ENCODE measurements around the gene OR4D1.
"Not testable (repeated sequence)": the region's sequence is repeated elsewhere in the genome, so short reads cannot be mapped to it uniquely, and the experiment has no call there.

OR4D1 gene

DNA sequence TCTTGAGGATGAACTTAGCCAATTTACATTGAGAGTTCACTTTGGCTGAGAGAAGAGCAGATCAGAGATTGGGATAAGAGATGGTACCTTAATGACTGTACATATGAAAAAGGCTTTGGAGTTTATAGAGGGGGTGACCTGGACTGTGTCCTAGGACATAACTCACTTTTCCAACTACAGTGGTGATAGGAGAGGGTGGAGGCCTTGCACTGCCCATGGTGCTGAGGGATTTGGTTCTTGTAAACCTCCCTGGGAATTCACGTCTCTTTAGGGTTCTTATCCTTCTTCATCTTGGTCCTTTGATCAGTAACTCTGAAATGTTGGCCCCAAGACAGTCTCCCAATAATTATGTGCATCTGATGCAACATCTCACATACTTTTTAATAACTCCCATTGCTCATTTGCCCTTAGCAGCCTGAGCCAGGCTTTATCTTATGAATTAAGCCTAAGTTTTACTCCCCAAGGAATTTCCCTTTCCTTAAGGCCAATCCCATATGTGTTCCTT, at the start of gene OR4D1:
OR4D1 (plus strand) TSS at position 455 of the 505 bp plus-strand sequence. CDS start 6,770 bp downstream, outside the sequence.
- no peak for DNase-seq

DNA sequence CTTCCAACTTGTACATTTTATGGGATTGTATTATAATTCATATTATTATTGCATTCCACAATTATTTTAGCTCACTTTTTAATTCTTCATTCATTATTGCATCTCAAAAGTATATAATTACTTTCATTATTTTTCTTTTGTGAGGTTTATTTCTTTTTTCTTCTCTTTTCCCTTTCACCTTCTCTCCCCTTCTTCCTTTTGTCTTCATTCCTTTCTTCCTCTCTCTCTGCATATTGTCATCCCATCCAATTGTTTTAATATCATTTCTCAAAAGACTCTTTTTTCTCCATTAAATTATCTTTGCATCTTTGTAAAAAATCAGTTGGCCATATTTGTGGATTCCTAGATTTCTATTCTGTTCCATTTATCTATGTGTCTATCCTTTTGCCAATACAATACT, 47.7 kb upstream of the OR4D1 start:
- no peak for DNase-seq

DNA sequence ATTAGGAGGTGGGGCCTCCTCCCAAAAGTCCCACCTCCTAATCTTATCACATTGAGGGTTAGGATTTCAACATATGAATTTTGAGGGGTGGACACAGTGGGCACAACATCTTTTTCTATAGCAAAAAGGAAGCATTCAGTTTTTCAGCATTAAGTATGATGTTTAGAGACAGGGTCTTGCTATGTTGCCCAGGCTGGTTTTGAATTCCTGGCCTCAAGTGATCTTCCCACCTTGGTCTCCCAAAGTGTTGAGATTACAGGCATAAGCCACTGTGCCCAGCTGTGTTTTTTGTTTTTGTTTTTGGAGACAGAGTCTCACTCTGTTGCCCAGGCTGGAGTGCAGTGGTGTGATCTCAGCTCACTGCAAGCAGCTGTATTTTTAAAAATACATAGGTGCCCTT, 46.3 kb upstream of the OR4D1 start:
- DNase-seq = not testable (repeated sequence)

DNA sequence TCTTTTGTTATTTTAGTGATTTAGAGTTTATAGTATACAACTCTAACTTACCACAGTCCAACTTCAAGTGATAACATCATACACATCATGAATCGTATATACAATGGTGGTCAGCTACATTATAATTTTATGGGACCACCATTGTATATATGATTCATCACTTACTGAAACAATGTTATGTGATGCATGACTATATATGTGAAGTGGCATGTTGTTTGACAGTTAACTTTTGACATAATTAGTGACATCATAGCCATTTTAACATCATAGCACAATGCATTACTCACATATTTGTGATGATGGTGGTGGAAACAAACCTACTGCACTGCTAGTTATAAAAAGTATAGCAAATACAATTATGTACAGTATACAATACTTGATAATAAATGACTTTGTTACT, 43.1 kb upstream of the OR4D1 start:
- no peak for DNase-seq

DNA sequence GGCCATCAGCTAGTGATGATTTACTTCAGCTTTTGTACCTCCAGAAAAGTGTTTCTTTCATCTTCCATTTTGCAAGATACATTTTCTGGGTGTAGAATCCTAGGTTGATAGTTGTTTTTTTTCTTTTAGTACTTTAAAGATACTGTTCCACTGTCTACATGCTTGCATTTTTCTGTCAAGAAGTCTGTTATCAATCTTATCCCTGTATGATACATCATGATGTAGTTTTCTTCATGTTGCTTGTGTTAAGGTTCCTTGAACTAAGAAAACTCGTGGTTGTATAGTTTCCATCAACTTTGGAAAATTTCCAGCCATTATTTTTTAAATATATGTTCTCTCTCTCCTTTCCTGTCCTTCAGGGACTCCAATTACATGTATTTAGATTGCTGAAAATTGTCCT, 40.9 kb upstream of the OR4D1 start:
- DNase-seq = no peak

DNA sequence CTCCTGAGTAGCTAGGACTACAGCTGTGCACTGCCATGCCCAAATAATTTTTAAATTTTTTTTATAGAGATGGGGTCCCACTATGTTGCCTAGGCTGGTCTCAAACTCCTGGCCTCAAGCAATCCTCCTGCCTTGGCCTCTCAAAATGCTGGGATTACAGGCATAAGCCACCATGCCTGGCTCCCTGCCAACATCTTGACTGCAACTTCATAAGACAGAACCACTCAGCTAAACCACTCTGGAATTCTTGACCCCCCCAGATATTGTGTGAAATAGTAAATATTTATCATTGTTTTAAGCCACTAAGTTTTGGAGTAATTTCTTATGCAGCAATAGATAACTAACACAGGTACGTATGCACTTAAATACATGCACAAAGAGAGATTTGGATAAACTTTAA, 39.0 kb upstream of the OR4D1 start:
- DNase-seq = no peak

DNA sequence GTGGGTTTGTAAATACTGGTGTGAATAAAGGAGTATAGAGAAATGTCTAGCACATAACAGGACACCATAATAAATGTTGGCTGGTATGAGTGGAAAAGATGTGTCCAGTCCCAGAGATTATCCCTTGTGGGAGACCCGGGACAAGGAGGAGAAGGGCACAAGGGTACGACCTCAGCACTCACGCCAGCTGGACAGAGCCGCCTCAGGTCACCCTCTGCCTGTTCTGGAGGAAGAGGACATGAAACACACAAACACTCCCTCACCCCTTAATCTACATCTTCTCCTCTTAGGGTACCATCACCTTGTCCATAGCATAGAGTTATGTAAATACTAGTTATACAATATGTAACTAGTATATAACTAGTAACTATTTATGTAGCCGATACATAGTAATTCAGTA, 38.2 kb upstream of the OR4D1 start:
- DNase-seq = no peak

DNA sequence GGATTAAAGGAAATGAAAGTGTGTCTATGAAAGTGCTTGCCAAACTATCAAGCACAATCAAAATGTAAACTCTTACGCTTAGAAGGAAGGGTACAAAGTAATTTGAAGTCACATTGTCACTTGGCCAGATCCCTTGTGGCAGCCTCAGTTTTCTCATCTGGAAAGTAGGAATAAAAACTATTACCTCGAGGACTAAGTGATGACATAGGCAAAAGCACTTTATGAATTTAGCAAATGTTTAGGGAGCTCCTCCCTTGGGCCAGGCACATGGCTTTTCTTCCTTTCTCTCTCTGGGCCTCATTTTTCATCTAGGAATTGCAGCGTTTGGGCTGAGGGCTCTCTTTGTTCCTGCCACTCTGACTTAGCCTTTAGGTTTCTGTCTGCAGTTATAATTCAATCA, 36.5 kb upstream of the OR4D1 start:
- DNase-seq = no peak

DNA sequence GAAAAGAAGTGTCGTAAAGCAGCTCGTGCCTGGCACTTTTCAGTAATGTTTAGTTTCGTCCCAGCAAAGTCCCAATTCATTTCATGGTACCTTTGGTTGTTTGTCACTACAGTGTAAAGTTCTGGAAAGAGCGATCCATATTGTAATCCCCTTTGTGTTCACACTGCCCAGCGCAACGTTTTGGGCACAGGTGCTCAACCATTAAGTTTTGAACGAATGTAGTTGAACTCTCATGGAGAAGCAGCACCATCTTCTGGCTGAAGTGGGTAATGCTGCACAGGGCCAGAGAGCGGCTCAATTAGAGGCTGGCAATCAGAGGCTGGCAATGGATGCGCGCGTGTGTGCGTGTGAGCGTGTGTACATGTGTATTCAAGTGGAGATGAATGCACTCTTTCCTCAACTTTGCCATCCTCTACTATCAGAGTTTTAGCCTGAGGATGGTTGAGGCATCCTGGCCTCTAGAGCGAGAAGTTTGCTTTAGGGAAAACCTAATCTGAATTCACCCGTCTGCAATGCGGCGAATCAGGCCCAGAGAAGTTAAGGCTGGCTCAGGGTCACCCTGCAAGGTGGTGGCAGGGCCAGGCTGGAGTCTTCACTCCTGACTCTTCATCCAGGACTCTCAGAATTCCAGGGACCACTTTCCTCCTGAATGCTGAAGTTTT, 35.1 kb upstream of the OR4D1 start:
- DNase-seq = peak; percentile 76 to 91 (median 89)

DNA sequence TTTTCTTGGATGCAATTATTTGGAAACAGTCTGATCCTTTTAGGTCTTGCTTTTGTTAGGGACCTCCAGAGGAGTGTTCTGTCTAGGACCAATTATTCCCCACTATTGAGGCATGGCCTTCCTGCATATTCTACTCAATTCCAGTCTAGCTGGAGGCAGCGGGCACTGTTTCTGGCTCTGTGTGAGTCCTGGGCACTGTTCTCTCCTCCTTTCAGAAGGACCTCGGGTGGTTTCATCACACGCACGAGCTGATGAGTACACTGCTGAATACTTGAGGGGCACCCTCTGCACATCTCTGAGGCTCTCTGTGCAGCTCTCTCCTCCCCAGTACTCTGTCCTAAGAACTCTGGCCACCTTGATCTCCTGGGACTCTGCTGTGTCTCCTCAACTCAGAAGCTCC, 34.2 kb upstream of the OR4D1 start:
- no peak for DNase-seq

DNA sequence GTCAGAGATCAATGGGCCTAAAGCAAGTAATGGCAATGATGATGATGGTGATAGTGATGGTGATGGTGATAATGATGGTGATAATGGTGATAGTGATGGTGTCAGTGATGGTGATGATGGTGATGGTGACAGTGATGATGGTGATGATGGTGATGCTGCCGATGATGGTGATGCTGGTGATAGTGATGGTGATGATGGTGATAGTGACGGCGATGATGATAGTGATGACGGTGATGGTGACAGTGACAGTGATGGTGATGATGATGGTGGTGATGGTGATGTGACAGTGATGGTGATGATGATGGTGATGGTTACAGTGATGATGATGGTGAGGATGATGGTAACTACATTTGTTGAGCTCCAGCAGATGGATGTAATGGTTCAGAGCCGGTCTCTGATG, 30.8 kb upstream of the OR4D1 start:
- no peak for DNase-seq

DNA sequence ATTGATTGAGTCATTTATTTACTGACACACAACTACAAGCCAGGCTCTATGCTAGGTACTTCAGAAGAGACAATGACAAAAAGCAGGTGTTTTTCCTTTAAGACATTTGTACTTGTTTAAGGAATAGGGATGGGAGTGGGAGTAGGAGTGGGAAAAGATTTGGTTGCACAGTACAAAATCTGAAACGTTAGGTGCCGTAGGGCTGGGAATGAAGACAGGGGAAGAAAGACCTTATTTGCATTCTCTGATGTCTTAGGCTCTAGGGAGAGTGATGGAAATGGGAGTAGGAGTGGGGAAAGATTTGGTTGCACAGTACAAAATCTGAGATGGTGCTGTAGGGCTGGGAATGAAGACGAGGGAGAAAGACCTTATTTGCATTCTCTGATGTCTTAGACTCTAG, 28.7 kb upstream of the OR4D1 start:
- no peak for DNase-seq

DNA sequence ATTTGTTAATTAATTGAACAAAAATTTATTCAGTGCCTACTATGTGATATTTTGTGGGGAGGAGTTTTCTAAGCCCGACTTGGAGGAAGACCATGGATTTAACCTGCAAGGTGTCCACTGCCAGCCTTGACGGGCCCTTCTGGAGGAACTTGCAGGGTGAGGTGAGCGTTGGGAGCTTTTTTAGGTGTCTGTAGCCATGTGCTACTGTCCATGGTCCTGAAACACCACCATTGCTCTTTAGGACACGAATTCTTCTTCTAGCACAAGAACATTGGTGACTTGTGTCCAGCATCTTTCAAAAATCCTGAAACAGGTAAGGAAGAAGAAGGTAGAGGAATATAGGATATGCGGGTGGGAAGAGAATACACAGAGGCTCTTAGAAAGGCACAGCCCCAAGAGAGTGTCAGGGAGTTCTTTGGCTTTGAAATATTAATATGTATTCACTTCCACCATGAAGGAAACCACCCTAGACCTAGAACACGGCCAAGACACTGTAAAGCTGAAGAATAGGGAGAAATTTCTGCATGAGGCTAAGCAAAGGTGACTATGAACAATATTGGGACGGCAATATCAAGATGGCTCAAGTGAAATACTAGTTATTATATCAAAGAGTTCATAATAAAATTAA, 27.9 kb upstream of the OR4D1 start:
- DNase-seq = no peak

DNA sequence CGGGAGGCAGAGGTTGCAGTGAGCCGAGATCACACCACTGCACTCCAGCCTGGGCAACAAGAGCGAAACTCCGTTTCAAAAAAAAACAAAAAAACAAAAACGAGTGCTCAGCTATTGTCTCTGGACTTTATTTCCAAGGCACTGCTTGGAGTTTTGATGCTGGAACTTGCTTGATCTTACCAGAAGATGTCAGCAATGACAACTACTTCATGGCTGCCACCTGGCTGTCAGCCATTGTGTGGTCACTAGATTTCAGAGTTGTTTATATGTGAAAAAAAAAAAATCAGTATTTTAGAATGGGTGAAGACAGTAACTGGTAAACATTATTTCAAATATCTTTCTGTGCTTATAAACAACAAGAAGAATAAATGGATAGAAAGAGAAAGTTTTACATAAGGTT, 26.3 kb upstream of the OR4D1 start:
- peak; percentile 8 to 71 (median 9) for DNase-seq

DNA sequence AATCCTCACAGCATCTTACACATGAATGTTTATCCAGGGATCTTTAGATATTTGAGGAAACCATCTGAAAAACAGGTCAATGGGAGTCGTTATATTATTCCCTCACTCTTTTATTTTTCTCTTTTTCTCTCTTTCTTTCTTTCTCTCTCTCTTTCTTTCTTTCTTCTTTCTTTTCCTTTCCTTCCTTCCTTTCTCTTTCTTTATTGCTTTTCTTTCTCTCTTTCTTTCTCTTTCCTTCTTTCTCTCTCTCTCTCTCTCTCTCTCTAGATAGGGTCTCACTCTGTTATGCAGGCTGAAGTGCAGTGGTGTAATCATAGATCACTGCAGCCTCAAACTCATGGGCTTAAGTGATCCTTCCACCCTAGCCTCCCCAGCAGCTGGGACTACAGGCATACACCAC, 20.3 kb upstream of the OR4D1 start:
- no peak for DNase-seq

DNA sequence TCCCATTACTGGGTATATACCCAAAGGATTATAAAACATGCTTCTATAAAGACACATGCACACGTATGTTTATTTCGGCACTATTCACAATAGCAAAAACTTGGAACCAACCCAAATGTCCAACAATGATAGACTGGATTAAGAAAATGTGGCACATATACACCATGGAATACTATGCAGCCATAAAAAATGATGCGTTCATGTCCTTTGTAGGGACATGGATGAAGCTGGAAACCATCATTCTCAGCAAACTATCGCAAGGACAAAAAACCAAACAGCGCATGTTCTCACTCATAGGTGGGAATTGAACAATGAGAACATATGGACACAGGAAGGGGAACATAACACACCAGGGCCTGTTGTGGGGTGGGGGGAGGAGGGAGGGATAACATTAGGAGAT, 15.5 kb upstream of the OR4D1 start:
- DNase-seq = not testable (repeated sequence)

DNA sequence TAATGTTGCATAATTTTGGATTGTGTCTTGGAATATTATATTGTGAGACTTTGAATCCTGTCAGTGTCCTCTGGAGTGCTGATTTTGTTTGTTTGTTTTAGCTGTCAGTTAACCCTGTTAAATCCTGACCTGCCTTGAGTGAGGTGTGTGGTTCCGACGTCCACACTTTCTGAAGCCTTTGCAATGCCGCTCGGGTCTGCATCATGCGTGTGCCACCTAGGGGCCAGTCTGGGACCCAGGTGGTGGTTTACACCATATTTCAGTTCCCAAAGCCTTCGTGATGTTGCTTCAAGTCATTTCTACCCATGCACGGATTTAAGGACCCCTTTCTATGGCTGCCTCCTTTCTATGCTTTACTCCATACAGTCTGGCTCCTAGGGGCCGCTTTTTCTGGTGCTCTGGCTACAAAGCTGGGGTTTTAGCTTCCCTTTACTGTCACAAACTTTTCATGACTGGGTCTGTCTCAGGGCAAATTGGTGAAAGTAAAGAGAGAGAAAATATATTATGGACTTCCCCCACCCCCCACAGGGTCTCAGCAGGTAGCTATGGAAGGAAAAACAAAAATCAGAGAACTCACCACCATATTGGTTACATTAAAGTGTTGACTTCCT, 11.4 kb upstream of the OR4D1 start:
- DNase-seq = peak in 1 of 3 experiments; percentile 13

DNA sequence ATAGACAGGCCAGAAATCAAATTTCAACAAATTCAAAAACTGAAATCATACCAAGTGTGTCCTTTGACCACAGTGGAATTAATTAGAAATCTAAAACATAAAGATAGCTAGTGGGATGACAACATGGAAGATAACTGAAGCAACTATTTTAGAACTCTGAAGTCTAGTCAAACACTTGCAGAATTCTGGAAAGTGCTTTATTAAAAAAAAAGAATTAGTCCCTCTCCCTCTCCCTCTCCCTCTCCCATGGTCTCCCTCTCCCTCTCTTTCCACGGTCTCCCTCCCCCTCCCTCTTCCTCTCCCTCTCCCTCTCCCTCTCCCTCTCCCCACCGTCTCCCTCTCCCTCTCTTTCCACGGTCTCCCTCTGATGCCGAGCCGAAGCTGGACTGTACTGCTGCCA, 6.7 kb upstream of the OR4D1 start:
- DNase-seq = no peak

DNA sequence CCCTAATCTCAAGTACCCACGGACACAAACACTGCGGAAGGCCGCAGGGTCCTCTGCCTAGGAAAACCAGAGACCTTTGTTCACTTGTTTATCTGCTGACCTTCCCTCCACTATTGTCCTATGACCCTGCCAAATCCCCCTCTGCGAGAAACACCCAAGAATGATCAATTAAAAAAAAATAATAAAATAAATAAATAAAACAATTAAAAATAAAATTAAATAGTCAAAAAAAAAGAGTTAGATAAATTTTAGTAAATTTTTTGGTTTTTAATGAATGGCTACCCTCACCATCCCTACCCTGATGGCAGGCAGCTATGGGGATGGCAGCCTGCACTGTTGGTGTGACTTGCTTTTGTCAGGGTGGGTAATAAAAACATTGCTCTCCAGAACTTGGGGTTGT, 4.8 kb upstream of the OR4D1 start:
- DNase-seq = not testable (repeated sequence)

DNA sequence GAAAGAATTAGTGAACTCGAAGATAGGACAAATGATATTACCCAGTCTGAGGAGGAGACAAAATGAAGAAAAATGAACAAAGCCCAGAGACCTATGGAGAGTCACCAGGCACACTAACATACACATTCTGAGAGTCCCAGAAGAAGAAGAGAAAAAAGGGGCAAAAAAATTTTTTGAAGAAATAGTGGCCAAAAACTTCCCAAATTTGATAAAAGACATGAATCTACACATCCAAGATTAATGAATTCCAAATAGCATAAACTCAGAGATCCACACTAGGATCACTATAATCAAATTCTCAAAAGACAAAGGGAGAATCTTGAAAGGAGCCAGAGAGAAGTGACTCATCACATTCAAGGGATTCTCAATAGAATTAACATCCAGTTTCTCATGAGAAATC, 3.4 kb upstream of the OR4D1 start:
- DNase-seq = no peak

DNA sequence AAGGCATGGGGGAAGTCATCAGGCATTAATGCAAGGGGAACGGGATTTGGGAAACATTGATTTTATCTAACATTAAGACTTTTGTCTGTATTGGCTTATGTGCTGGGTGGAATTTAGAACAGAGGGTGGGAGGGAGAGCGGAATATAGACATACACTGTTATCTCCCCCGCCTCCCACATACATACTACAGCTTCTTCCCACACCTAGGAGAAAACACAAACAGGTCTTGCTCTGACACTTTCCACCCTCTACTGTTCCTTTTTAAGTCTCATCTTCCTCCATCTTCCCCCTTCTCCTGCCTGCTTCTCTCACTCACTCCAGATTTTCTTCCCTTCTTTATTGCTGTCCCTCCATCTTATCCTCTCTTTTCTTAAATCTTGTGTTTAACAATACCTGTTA, 425 bp downstream of the OR4D1 start:
- no peak for DNase-seq

DNA sequence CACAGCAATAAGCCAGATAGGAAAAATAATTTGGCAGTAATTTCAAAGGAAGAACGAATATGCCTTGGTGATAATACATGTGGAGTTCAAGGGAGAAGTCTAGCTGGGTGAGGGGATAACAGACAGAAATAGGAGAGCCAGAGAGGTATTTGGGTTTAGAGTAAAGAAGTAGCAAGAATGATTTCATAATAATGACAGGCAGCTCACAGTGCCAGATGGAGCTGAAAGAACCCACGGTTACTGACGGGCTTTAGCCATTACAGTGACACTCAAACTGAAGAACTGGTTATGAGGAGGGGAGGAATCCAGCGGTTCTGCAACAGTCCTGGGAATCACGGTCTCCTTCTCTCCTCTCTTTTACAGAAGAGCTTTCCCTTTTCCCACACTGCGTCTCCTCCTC, 2.2 kb downstream of the OR4D1 start:
- no peak for DNase-seq

DNA sequence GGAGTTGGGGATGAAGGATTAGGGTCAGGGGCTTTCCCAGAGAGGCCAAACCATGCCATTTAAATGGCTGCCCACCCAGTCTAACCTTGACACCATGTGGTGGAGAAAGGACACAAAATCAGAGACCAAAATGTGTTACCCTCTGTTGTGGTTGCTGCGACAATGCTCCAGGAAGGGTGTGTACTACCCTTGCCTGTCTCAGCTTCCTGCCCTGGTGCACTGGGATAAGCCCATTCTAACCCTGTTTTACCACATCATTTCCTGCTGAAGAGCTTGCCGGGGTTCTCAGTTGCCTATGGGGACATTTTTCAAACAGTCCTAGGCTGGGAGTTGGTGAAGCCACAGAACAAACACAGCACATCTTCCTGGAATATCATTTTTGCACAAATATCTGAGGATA, 4.9 kb downstream of the OR4D1 start:
- no peak for DNase-seq

DNA sequence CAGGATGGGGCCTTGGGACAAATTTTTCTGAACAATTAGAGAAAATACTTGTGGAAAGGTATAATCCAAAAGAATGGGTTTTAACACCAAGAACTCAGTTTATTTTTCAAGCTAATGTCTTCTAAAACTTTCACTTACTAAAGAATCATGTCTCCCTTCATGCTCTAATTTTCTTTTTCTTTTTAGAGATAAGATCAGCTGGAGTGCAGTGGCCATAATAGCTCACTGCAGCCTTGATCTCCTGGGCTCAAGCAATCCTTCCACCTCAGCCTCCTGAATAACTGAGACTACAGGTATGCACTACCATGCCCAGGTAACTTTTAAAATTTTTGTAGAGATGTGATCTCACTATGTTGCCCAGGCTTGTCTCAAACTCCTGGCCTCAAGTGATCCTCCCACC, 5.5 kb downstream of the OR4D1 start:
- no peak for DNase-seq
